AG10803 (cell line): ENCODE measurements around the gene RMI2.

Experiments used
- DNase-seq: peaks from one replicate; pipeline ENCODE4 v3.0.0; 2010; ENCODE audit warnings: low read depth
- H3K4me3 ChIP-seq: 2 replicates; pipeline ENCODE4 v1.5.1; 2011; ENCODE audit warnings: mild to moderate bottlenecking, low read length, control low read depth
- TF ChIP-seq, protein P1 (sequence below): conservative IDR thresholded peaks from 2 replicates; pipeline ENCODE4 v1.5.1; 2011; ENCODE audit warnings: mild to moderate bottlenecking, low read length, control low read depth, inconsistent platforms

Gene RMI2

DNA sequence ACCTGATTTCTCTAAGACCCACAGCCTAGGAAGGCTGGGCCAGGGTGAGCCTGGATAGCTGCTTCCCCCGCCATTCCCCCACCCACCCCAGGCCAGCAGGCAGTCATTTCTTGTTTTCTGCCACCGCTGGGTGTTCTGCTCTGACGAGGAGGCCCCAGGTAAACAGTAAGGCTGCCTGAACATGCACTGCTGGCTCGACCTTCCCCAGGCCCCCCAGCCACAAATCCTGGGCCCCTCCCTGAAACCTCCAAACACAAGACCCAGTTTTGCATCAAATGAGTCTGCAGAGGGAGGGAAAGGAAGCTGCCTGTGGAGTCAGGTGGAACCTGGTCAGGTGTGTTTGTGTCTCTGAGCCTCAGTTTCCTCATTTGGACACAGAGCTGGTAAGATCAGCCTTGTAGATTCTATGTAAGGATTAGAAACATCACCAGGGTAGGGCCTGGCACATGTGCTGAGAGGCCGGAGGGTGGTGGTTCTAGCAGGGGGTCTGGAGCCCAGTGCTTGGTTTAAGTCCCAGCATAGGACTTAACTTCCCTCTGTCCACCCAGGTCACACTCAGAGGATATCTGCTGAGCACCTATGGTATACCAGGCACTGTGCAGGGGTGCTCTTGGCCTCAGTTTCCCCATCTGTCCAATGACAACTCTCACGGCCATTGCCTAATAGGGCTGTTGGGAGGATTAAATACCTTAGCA, 45.2 kb upstream of the RMI2 start:
- no peak for DNase-seq
- TF ChIP-seq, protein P1, sequence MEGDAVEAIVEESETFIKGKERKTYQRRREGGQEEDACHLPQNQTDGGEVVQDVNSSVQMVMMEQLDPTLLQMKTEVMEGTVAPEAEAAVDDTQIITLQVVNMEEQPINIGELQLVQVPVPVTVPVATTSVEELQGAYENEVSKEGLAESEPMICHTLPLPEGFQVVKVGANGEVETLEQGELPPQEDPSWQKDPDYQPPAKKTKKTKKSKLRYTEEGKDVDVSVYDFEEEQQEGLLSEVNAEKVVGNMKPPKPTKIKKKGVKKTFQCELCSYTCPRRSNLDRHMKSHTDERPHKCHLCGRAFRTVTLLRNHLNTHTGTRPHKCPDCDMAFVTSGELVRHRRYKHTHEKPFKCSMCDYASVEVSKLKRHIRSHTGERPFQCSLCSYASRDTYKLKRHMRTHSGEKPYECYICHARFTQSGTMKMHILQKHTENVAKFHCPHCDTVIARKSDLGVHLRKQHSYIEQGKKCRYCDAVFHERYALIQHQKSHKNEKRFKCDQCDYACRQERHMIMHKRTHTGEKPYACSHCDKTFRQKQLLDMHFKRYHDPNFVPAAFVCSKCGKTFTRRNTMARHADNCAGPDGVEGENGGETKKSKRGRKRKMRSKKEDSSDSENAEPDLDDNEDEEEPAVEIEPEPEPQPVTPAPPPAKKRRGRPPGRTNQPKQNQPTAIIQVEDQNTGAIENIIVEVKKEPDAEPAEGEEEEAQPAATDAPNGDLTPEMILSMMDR = no peak
- H3K4me3 ChIP-seq = no peak overlapping the region

DNA sequence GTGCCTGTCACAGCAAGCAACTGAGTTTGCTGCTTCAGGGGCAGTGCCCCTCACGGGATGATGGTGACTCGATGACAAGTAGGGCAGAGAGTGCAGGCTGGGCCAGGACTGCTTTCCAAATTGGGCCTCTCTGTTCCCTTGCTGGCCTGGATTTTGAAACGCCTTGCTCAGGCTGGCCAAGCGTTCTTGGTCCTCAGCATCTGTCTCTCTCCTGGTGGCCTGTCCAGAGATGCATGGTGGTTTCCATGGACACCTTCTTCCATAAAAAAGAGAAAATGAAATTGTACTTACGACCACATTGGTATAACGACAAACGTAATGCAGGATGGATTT, 44.7 kb upstream of the RMI2 start:
- no peak for DNase-seq
- H3K4me3 ChIP-seq = no peak overlapping the region
- TF ChIP-seq, protein P1 = no peak

DNA sequence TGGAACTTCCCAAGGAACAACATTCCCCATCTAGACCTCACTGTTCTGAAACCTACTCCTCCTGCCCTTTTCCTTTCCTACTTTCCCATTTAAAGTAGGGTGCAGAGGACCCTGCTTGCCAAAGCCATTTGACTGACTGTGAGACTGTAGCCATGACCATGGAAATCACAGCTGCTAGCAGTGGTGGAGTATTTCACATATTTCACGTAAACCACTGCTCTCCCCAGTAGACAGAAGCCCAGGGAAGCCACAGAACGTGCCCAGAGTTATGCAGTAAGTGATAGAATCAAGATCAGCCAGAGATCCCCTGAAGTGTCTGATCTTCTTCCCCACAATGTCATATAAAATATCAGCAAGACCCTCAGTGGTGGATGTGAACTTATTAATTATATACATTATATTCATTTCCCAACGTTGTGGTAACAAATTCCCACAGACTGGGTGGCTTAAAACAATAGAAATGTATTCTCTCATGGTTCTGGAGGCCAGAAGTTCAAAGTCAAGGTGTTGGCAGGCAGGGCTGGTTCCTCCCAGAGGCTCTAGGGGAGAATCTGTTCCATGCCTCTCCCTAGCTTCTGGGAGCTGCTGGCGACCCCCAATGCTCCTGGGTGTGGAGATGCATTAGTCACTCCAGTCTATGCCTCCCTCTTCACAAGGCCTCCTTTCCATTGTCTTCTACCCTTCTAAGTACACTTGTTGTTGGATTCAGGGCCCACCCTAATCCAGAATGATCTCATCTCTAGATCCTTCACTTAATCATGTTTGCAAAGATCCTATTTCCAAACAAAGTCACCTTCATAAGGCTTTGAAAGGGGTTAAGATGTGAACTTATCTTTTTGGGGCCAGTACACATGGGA, 43.4 kb upstream of the RMI2 start:
- TF ChIP-seq, protein P1 = no peak
- H3K4me3 ChIP-seq = no peak overlapping the region
- DNase-seq = no peak

DNA sequence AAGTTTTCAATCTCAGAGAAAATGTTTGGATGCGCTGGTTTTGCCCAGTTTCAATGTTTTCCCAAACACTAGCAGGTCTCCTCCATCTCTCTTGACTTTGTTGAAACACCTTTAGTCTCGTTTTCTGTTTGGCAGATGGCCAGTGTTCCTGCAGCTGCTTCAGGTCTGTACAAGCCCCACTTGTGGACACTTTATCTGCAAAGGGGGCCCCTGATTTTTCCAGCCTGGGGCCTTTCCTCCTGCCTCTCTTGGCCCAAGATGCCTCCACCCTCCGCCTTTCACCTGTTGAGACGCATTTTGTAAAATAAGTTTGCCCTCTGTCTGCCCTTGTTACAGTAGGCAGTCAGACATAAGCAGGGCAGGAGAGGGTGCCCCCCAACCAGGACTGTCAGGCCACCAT, 42.3 kb upstream of the RMI2 start:
- no peak overlapping the region for H3K4me3 ChIP-seq
- TF ChIP-seq, protein P1 = no peak
- DNase-seq = no peak

DNA sequence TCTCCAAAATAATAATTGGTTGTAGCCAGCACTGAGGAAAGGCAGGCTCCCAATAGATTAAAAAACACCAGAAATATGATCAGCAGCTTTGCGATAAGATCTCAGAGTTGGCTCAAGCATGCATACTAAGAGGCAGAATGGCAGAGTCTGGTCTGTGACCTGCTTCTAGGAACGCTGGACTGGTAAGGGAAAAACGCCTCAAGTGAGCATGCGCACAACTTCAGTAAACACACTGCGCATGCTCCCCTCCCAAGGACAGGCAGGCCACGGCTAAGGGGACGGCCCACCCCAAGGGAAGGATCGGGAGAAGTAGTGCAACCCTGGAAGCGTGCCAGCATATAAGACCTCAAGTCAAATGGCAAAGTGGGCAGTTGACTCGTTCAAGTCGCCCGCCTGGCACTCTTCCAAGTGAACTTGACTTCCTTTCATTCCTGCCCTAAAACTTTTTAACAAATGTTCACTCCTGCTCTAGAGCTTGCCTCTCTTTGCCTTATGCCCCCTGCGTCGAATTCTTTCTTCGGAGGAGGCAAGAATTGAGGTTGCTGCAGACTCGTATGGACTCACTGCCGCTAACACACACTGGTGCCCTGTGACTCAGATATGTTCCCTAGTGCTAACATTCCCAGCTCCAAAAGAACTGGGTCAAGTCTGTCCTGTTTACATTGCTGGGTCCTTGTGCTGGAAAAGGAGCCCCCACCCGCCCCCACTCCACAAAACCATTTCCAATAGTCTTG, 41.7 kb upstream of the RMI2 start:
- DNase-seq = no peak
- TF ChIP-seq, protein P1 = no peak
- H3K4me3 ChIP-seq = no peak overlapping the region

DNA sequence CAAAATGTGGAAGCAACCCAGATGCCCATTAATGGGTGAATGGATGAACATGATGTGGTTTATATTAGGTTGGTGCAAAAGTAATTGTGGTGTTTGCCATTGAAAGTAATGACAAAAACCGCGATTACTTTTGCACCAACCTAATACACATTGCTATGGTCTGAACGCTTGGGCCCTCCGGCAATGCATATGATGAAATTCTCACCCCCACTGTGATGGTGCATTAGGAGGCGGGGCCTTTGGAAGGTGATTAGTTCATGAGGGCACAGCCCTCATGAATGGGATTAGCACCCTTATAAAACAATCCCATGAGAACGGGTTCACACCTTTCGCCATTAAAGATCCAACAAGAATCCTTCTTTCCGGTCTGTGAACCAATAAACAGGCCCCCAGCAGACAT, 38.9 kb upstream of the RMI2 start:
- H3K4me3 ChIP-seq = no peak overlapping the region
- DNase-seq = no peak
- TF ChIP-seq, protein P1 = no peak
